Measurements from ENCODE around the gene SIM1.

The SIM1 gene

DNA sequence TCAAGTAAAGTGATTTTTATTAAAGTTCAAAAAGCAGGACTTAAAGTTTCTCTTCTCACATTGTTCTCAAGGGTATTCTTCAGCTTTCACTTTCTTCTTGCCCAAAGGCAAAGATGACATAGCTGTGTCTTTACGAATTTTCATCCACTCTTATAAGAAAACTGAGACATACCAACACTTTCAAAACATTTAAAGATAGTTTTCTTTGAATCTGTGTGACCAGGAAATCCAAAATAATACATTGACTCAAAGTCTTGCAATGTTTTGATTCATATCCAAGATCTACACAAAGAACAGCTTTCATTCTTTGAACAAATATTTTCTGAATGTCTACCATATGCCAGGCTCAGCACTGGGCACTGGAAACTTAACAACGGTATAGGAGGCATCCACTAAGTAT lies 117.9 kb downstream of the SIM1 start:
- peak; percentile 30 for FAIRE-seq

DNA sequence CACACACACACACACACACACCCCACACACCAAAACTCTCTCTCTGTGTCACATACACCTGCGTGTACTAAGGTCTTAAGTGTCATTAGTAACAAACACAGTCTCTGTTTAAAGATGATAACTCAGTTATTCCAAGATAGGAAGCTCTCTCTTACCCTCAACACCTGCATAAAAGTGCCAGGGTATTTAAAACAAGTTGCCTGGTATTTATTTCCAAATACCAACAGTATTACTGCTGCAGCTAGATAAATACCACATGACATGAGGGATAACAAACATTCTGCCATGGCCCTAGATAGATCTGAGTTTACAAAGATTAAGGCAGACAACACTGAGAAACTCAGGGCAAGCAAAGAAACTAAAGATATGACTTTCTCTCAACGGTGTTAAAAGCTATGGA lies 118.5 kb downstream of the SIM1 start:
- no peak for FAIRE-seq

DNA sequence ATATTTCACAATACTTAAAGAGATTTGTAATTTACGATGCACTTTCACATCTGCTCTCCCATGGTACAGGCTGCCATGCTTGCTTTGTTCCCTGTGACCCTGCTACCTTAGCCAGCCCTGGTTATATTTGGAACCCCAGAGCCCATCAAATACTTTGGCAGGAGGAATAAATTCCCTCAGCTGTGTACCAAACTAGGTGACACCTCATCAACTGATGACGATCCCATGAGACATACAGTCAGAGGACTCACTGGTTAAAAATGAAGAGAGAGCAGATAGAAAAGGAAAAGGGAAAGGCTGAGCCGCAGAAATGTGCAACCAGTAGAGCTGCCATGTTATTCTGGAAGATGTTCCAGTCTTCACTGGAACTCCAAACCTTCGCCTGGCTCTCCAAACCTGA lies 120.0 kb downstream of the SIM1 start:
- no peak for FAIRE-seq

DNA sequence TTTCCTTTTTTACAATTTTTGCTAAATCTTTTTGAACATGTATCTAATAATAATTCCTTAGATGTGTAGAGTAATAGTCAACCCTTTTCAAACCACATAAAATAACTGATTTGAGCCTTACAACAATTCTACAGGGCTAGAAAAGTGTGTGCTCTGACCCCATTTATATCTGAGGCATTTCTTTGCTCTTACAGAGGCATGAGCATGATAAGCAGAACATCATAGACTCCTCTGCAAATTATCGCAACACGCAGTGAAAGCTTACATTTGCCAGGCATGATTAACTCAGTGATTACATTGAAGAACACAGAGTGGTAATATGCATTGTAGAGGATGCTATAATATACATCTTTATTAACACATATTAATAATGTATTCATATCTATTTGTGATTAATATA lies 120.4 kb downstream of the SIM1 start:
- FAIRE-seq: no peak

DNA sequence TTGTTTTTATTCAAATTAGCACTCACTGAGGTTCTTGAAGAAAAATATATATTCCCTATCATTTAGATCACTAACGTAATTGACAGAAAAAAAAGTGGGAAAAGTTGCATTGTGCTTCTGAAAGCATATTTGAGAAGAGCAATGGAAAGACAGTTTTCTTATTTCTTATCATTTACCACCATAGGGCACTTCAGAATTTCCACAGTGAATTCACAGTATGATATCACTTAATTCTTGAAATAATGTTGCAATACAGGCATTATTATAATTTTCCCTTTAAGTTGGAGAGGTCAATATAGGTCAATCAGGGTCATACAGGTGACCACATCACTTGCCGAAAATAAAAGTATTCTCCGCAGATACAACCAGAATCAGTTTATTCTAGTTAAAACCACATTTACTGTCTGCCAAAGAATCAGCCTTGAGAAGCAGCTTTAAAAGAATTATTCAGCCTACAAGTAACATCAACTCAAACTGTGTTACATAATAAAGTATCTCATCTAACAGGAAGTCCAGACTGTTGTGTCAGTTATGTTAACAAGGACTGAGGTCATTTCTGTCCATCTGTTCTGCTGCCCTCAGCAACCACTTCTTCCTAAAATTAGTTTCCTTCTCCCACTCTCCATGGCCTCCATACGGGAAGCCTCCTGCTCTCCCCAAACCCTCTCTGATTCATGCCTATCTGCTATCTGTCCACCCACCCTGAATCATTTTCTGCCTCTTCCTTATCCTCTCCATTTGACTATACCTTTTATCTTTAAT lies 121.2 kb downstream of the SIM1 start:
- peak; percentile 55 for FAIRE-seq

DNA sequence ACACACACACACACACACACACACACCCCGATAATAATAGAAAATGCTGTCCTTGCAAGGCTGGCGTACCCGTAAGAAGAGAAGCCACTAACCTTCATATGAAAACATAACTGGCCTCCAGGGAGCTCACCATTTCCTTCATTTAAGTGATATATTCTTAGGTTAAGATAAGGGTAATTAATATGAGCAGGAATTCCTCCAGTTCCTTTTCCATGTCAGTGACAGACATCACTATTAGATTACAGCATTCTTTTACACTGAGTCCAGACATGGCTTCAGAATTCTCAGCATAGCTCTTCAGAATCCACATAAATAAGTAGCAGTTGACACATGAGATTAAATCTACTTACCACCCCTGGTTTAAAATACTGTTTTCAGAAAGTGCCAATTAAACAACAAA lies 121.9 kb downstream of the SIM1 start:
- no peak for FAIRE-seq

DNA sequence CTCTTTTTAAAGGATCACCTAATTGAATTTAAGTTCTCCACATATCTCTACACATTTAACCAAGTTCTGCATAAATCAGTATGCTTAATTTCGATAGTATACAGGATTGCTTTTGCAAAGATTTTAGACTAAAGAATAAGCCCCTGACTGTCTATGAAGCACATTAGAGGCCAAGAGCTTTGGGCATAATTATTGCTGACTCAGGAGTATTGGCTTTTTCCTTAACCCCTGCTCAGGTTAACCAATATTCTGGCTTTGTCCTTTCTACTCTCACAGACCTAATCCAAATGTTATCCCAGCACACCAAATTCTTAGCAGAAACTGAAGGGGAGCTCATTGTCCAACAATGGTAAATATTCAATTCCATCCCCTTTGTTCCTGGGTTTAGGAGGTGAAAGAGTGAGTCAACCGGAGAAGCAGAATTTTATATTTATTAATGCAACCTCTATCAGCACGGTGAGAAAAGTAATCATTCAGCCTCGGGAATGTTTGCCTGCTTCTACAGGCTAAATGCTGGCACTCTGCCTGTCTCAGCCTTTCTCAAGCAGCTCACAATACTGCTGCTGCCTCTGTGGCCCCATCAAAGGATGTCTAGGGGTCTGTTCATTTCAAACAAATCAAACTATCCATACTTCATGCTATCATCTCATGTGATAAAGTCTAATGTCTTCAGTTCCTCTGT lies 125.0 kb downstream of the SIM1 start:
- FAIRE-seq: no peak

DNA sequence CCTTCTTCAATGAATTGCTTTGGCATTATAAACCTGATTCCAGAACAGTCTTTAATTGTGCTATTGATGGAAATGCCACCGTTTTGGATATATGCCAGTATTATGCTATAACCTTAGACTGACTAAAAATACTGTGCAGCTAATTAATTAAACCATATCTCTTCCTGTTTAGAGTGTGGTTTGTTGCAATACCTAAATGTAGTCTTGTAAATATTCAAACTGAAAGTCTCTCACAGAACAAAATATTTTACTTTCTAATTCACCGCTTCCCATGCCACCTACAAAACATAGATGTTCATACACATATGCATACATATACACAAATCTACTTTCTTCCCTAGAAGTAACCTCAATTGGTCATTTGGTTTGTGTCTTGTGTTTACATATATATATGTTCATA lies 126.6 kb downstream of the SIM1 start:
- no peak for FAIRE-seq

DNA sequence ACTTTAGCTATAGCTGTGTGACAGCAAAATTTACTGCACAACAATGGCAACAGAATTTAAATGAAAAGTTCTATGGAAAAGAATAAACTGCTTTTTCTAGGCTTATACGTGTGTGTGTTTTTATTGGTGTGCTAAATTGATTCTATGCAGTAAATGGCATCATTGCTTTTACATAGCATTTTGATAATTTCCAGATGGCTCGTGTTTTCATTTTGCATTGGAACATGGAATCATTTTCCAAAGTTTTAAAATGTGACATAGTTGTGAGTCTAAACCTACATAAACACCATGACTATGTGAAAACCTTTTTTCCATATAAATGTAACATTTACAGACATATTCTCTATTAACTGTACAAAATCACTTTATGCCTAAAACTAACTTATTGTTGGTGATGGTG lies 127.8 kb downstream of the SIM1 start:
- FAIRE-seq: no peak

DNA sequence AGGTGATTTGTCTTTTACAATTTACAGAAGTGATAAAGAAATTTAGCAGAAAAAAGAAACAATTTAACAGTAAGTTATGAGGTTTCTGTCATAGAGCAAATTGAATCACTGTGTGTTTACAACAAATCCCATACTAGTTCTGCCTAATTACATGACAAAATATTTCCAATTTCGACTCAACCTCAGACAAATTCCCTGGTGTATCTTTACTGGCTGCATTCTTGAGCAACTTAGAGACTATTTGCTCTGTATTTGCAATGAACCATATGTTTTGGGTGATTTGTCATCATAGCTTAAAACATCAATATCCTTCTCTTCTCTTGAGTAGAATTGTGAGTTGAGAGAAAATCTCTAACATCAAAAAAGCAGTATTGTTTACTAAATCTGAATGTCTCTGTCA lies 128.7 kb downstream of the SIM1 start:
- no peak for FAIRE-seq

Data from islet of Langerhans (tissue), 1 donor.